Pancreas (tissue), 10 donors: ENCODE results near the gene RGS7. TPM values are rescaled to one million over a fixed set of nuclear protein-coding genes. Genes with fewer than 3 reads are reported as not detected.
A peak's percentile ranks its signal among the peaks of the same experiment; 100 is the strongest.

Experiments used
- ATAC-seq, 4 donors: fragments of 200-7000 bp; cut with Tn5 transposase; one replicate each; pipeline versions ENCODE4 v1.8.0 to v1.9.1; 2020; ENCODE audit warnings: mild to moderate bottlenecking in 4 of 4, moderate library complexity in 4 of 4
- DNase-seq, 6 donors: peaks; one replicate each; pipeline ENCODE4 v3.0.0-alpha.2; 2020
- FAIRE-seq: peaks from 2 replicates; lab custom pipeline; 2012; peaks lifted over from hg19 to GRCh38; lab: Jason Lieb, UNC
- H3K27ac ChIP-seq, 4 donors: fragments of 200-600 bp; sonication (generic); 1 replicate in 3 of 4; 2 replicates in 1 of 4; pipeline versions ENCODE4 v1.5.0 to v1.8.0; 2020
- H3K27me3 ChIP-seq, 4 donors: fragments of 200-600 bp; one replicate each; pipeline ENCODE4 v1.8.0; 2021
- H3K36me3 ChIP-seq, 3 donors: fragments of 200-600 bp; sonication (generic) in 1 of 3; one replicate each; pipeline versions ENCODE4 v1.5.0 to v1.8.0; 2020 to 2021
- H3K4me1 ChIP-seq, 3 donors: fragments of 200-600 bp; one replicate each; pipeline ENCODE4 v1.8.0; 2021
- H3K4me3 ChIP-seq, 4 donors: fragments of 200-600 bp; sonication (generic) in 2 of 4; one replicate each; pipeline versions ENCODE4 v1.5.0 to v1.8.0; 2020 to 2021
- H3K9me3 ChIP-seq, 4 donors: fragments of 200-600 bp; one replicate each; pipeline ENCODE4 v1.8.0; 2021
- CTCF ChIP-seq, 4 donors: fragments of 200-600 bp; sonication (generic) in 3 of 4; IDR thresholded peaks; one replicate each; pipeline versions ENCODE4 v1.5.0 to v1.8.0; 2021; ENCODE audit warnings: antibody characterized with exemption in 4 of 4
- WGBS, 2 donors: extraction: QIAGEN DNeasy Blood & Tissue Kit; methylation state at CpG; one replicate each; pipeline ENCODE4 v1.1.7; 2013; 5-methylcytosine and 5-hydroxymethylcytosine counted together
- intact Hi-C, 3 donors: fragments of 100-400 bp; cut with DNase I; formaldehyde crosslinking; loops; one replicate each; pipeline versions ENCODE4 v1.11.1 to v1.14.2; 2022
- polyA plus RNA-seq, 2 donors: library from polyadenylated mRNA; stranded (reverse); fragments of 200-250 nt; gene quantifications; one replicate each; pipeline ENCODE4 v1.2.3, GENCODE V29; 2013
- total RNA-seq, 6 donors: library from RNA; stranded (reverse); fragmentation: NEBNext Ultra II Directional in 4 of 6; extraction: Animal tissue kit (Norgen Biotek cat#: 25700) in 4 of 6; gene quantifications; one replicate each; pipeline versions ENCODE4 v1.2.1 to v1.2.4, GENCODE V29; 2021 to 2023
- donor health status: healthy with polysubstance abuse.
- donor health status: DM: no; HTN: no; CAD: no; lungs with moderate emphysema.
- donor health status: DM: no; HTN: no; CAD: no.
- donor health status: control.
- donor health status: control.
- donor health status: Bipolar disorder and iron deficiency.
- donor health status: DM: yes; HTN: yes; CAD: no.
- donor health status: DM: no; HTN: no; CAD: no.
- donor health status: DM: no; HTN: no; CAD: no.
- donor health status: DM: yes; HTN: yes; CAD: no.

RGS7 gene
- total and polyA plus RNA-seq, 8 donors = 0.08 to 4.2 (median 0.33) TPM

GRCh38 chr1:241163363-241163762 is 193.6 kb downstream of the RGS7 start:
- no peak for FAIRE-seq

GRCh38 chr1:241161188-241161689 is 195.8 kb downstream of the RGS7 start:
- no peak overlapping the region for H3K27ac ChIP-seq
- no peaks in the 10 kb centered on the region for H3K9me3 ChIP-seq
- 70 to 71% methylated on average over 2 of the region's 2 CpGs for WGBS, 2 donors
- no peaks in the 10 kb centered on the region for H3K27me3 ChIP-seq
- no peaks in the 10 kb centered on the region for H3K4me1 ChIP-seq
- no peak overlapping the region for H3K4me3 ChIP-seq
- H3K36me3 ChIP-seq = no peaks in the 10 kb centered on the region
- TF ChIP-seq CTCF (IDR thresholded peaks at IDR 0.05) = no peak
- FAIRE-seq (peak; percentile 64), ATAC-seq (no peak), DNase-seq (no peak)
- intact Hi-C loops = no loop called here

More at GRCh38 chr1:241163363-241163762, 193.6 kb downstream of the RGS7 start:
- Histone ChIP-seq H3K36me3 (no peaks in the 10 kb centered on the region), H3K27ac (no peak overlapping the region), H3K4me1 (no peaks in the 10 kb centered on the region), H3K9me3 (no peaks in the 10 kb centered on the region), H3K4me3 (no peak overlapping the region), H3K27me3 (no peaks in the 10 kb centered on the region)
- no peak for DNase-seq
- 53 to 61% methylated on average over 4 of the region's 4 CpGs for WGBS, 2 donors
- intact Hi-C loops = no loop called here
- no peak for TF ChIP-seq CTCF (IDR thresholded peaks at IDR 0.05)
- no peak for ATAC-seq

GRCh38 chr1:241157435-241157834 is 199.6 kb downstream of the RGS7 start:
- intact Hi-C loops = no loop called here
- ATAC-seq (no peak), DNase-seq (no peak), FAIRE-seq (no peak)
- Histone ChIP-seq H3K27me3 (no peaks in the 10 kb centered on the region), H3K4me3 (no peak overlapping the region), H3K27ac (no peak overlapping the region), H3K9me3 (no peaks in the 10 kb centered on the region), H3K4me1 (no peaks in the 10 kb centered on the region), H3K36me3 (no peaks in the 10 kb centered on the region)
- TF ChIP-seq CTCF (IDR thresholded peaks at IDR 0.05) = no peak
- 88 to 89% methylated on average over 3 of the region's 3 CpGs for WGBS, 2 donors

- Histone ChIP-seq H3K4me1 (no peaks in the 10 kb centered on the region), H3K27ac (peak overlapping the region in 1 of 4 donors; percentile 41), H3K9me3 (no peaks in the 10 kb centered on the region), H3K36me3 (no peaks in the 10 kb centered on the region), H3K4me3 (no peak overlapping the region), H3K27me3 (no peaks in the 10 kb centered on the region)
- FAIRE-seq = no peak
- ATAC-seq = peak; percentile 94 to 98 (median 96)
- WGBS, 2 donors = 17 to 36% methylated on average over 2 to 3 of the region's 3 CpGs
- DNase-seq = peak in 4 of 6 donors; percentile 54 to 74 (median 73)
- no peak for TF ChIP-seq CTCF (IDR thresholded peaks at IDR 0.05)
- intact Hi-C loops = no loop called here
Observed at GRCh38 chr1:241156231-241156965, 200.6 kb downstream of the RGS7 start.

- no peak for ATAC-seq
- no peak overlapping the region for H3K27ac ChIP-seq
- no peaks in the 10 kb centered on the region for H3K9me3 ChIP-seq
- H3K4me3 ChIP-seq = no peak overlapping the region
- no peak for DNase-seq
- WGBS, 2 donors = 42 to 51% methylated on average over 2 of the region's 2 CpGs
- H3K4me1 ChIP-seq = no peaks in the 10 kb centered on the region
- no peaks in the 10 kb centered on the region for H3K36me3 ChIP-seq
- H3K27me3 ChIP-seq = no peaks in the 10 kb centered on the region
- FAIRE-seq = no peak
- no peak for TF ChIP-seq CTCF (IDR thresholded peaks at IDR 0.05)
- intact Hi-C loops = no loop called here
Observed at GRCh38 chr1:241145881-241146280, 211.1 kb downstream of the RGS7 start.
